PFSK-1 (cell line): Measurements from ENCODE around the gene SIL1.

Source experiments
- REST ChIP-seq, 2 experiments: IDR thresholded peaks; 2 replicates each; pipeline versions ENCODE4 v1.6.1 to v1.8.0; 2011 to 2012; ENCODE audit warnings: low read depth in 2 of 2, low read length in 2 of 2, control low read depth in 1 of 2, inconsistent platforms in 1 of 2, mild to moderate bottlenecking in 1 of 2, moderate library complexity in 1 of 2; ENCODE audit not compliant: insufficient read depth in 1 of 2
- TAF1 ChIP-seq: IDR thresholded peaks from 2 replicates; pipeline ENCODE4 v1.6.1; 2012; ENCODE audit warnings: low read length, control low read depth, borderline replicate concordance; ENCODE audit not compliant: insufficient read depth

GRCh38 chr5:139197710-139198669, at the start of gene SIL1:
- no peak; a peak in 1 of 4 replicates for TF ChIP-seq REST (IDR thresholded peaks at IDR 0.05; ENCODE audit: insufficient read depth in 1 of 2, low read depth in 2 of 2, low read length in 2 of 2)
- peak; percentile 83 for TF ChIP-seq TAF1
